Endothelial cell (in vitro differentiated cells): ENCODE measurements around the gene FBXO38. TPM values are rescaled to one million over a fixed set of nuclear protein-coding genes. Genes with fewer than 3 reads are reported as not detected.
A peak's percentile ranks its signal among the peaks of the same experiment; 100 is the strongest.

Source experiments
- DNase-seq: peaks from one replicate; pipeline ENCODE4 v3.0.0; 2021; ENCODE audit warnings: low spot score
- H3K27ac Mint-ChIP-seq: one replicate; pipeline ENCODE4 v1.8.0; 2021; ENCODE audit warnings: mixed read lengths, inconsistent platforms; ENCODE audit not compliant: unreplicated experiment
- H3K27me3 Mint-ChIP-seq: one replicate; pipeline ENCODE4 v1.8.0; 2021; ENCODE audit warnings: mild to moderate bottlenecking, moderate library complexity, mixed read lengths, inconsistent platforms; ENCODE audit not compliant: unreplicated experiment
- H3K36me3 Mint-ChIP-seq: one replicate; pipeline ENCODE4 v1.8.0; 2021; ENCODE audit warnings: mild to moderate bottlenecking, low read depth, mixed read lengths, inconsistent platforms; ENCODE audit not compliant: unreplicated experiment
- H3K4me1 Mint-ChIP-seq: one replicate; pipeline ENCODE4 v1.8.0; 2021; ENCODE audit warnings: mild to moderate bottlenecking, mixed read lengths, inconsistent platforms; ENCODE audit not compliant: unreplicated experiment
- H3K4me3 Mint-ChIP-seq: one replicate; pipeline ENCODE4 v1.8.0; 2021; ENCODE audit warnings: mild to moderate bottlenecking, mixed read lengths, inconsistent platforms; ENCODE audit not compliant: unreplicated experiment
- H3K9me3 Mint-ChIP-seq: one replicate; pipeline ENCODE4 v1.8.0; 2021; ENCODE audit warnings: mixed read lengths, inconsistent platforms; ENCODE audit not compliant: unreplicated experiment
- total RNA-seq: library from RNA; stranded (reverse); fragmentation: NEBNext Ultra II Directional; extraction: Animal tissue kit (Norgen Biotek cat#: 25700); gene quantifications from one replicate; pipeline ENCODE4 v1.2.1, GENCODE V29; 2021; ENCODE audit not compliant: unreplicated experiment
- TF ChIP-seq, protein P1 (sequence below): fragments of 200-600 bp; sonication (generic); IDR thresholded peaks from one replicate; pipeline ENCODE4 v1.5.0; 2021; ENCODE audit warnings: antibody characterized with exemption; ENCODE audit not compliant: unreplicated experiment

The FBXO38 gene
- total RNA-seq, 1 donor from 2014 or later: 50.0 TPM

DNA sequence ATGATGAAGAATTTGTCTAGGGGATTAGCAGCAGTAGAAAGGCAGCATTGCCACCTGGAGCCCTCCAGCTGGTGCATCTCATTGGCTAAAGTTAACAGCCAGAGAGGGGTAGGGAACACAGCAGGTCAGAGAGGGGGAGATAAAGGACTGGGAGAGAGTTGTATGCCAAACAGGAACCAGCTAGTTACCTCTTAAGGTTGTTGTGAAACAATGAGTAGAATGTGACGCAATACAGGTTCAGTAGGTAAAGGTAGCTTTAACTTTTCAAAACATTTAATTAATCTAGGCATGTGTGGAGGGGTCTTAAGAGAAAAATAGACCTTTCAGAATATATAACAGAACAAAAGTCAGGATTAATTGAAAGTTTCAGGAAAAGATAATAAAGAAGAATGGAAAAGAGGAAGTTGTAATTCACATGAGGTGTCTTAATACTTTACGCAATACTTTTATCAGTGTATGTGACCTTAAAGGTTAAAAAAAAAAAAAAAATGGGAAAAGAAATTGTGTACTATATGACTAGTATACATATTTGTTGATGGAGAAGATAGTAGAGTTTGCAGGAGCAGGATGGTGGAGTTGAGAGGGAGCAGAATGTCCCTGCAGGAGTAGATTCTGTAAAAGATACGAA is 14.3 kb downstream of the FBXO38 start:
- DNase-seq: no peak
- H3K4me1 Mint-ChIP-seq: peaks cover 21% of the 10 kb centered on the region
- H3K4me3 Mint-ChIP-seq: no peak overlapping the region
- no peaks in the 10 kb centered on the region for H3K36me3 Mint-ChIP-seq
- TF ChIP-seq, protein P1, sequence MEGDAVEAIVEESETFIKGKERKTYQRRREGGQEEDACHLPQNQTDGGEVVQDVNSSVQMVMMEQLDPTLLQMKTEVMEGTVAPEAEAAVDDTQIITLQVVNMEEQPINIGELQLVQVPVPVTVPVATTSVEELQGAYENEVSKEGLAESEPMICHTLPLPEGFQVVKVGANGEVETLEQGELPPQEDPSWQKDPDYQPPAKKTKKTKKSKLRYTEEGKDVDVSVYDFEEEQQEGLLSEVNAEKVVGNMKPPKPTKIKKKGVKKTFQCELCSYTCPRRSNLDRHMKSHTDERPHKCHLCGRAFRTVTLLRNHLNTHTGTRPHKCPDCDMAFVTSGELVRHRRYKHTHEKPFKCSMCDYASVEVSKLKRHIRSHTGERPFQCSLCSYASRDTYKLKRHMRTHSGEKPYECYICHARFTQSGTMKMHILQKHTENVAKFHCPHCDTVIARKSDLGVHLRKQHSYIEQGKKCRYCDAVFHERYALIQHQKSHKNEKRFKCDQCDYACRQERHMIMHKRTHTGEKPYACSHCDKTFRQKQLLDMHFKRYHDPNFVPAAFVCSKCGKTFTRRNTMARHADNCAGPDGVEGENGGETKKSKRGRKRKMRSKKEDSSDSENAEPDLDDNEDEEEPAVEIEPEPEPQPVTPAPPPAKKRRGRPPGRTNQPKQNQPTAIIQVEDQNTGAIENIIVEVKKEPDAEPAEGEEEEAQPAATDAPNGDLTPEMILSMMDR: no peak
- H3K9me3 Mint-ChIP-seq: no peaks in the 10 kb centered on the region
- peak overlapping the region; percentile 20 for H3K27ac Mint-ChIP-seq
- no peaks in the 10 kb centered on the region for H3K27me3 Mint-ChIP-seq

- TF ChIP-seq, protein P1: no peak
- Mint-ChIP-seq H3K27ac (peak overlapping the region; percentile 67), H3K36me3 (no peaks in the 10 kb centered on the region), H3K9me3 (no peaks in the 10 kb centered on the region), H3K27me3 (no peaks in the 10 kb centered on the region), H3K4me1 (peaks cover 20% of the 10 kb centered on the region), H3K4me3 (no peak overlapping the region)
- no peak for DNase-seq
Measured at GRCh38 chr5:148398698-148399121, 15.0 kb downstream of the FBXO38 start.

GRCh38 chr5:148401604-148402003 is 17.8 kb downstream of the FBXO38 start:
- H3K27ac Mint-ChIP-seq: no peak overlapping the region
- peaks cover 2% of the 10 kb centered on the region for H3K27me3 Mint-ChIP-seq
- peaks cover 8% of the 10 kb centered on the region for H3K36me3 Mint-ChIP-seq
- TF ChIP-seq, protein P1: no peak
- peaks cover 13% of the 10 kb centered on the region for H3K4me1 Mint-ChIP-seq
- H3K9me3 Mint-ChIP-seq: no peaks in the 10 kb centered on the region
- no peak for DNase-seq
- H3K4me3 Mint-ChIP-seq: no peak overlapping the region

DNA sequence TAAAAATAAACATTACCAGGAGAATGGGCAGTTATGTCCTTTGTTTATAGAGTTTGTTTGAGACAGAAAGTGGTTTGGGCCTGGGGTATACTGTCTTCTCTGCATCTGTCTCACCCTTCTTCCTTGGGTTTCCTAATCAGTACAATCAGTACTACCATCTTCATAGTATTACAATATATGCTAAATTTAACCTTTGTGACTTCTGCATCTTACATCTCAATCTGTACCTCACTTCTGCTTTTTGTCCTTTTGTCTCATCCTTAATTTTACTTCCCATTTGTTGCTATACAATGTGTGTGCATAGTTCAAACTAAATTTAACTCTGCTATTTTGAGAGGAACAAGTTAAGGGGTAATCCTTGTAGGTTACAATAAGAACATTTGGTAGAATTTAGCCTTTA is 19.6 kb downstream of the FBXO38 start:
- Mint-ChIP-seq H3K36me3 (peaks cover 8% of the 10 kb centered on the region), H3K4me3 (no peak overlapping the region), H3K27ac (no peak overlapping the region)

DNA sequence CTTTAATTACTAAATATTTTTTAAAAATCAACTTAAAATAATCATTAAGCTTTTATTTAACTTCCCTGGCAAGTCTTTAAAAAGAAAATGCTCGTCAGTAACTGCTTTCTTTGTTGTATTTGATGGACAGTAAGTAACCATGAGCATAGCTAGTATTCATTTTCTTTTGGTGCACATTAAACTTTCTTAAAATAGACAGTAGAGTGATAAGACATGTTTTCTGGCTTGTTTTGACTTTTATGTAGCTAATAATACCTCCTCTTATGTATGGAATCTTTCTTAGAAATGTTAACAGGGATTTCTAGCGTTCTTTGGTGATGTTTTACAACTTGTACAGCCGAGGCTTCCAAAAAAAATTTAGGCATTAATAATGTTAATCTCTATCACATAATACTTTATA is 22.6 kb downstream of the FBXO38 start:
- no peak for DNase-seq
- TF ChIP-seq, protein P1: no peak
- peaks cover 2% of the 10 kb centered on the region for H3K27me3 Mint-ChIP-seq
- H3K9me3 Mint-ChIP-seq: no peaks in the 10 kb centered on the region
- H3K4me3 Mint-ChIP-seq: no peak overlapping the region
- H3K36me3 Mint-ChIP-seq: peaks cover 15% of the 10 kb centered on the region
- no peaks in the 10 kb centered on the region for H3K4me1 Mint-ChIP-seq
- H3K27ac Mint-ChIP-seq: no peak overlapping the region

More for the DNA sequence above, 19.6 kb downstream of the FBXO38 start:
- Mint-ChIP-seq H3K4me1 (peaks cover 5% of the 10 kb centered on the region), H3K9me3 (no peaks in the 10 kb centered on the region), H3K27me3 (peaks cover 2% of the 10 kb centered on the region)
- TF ChIP-seq, protein P1: no peak
- DNase-seq: no peak
